ENCODE results near the gene NCOA3. TPM values are rescaled to one million over a fixed set of nuclear protein-coding genes. Genes with fewer than 3 reads are reported as not detected.
A peak's percentile ranks its signal among the peaks of the same experiment; 100 is the strongest.

Gene NCOA3
- total and polyA plus RNA-seq, 2 experiments from 2014 or later = 6.7 to 25.8 TPM

DNA sequence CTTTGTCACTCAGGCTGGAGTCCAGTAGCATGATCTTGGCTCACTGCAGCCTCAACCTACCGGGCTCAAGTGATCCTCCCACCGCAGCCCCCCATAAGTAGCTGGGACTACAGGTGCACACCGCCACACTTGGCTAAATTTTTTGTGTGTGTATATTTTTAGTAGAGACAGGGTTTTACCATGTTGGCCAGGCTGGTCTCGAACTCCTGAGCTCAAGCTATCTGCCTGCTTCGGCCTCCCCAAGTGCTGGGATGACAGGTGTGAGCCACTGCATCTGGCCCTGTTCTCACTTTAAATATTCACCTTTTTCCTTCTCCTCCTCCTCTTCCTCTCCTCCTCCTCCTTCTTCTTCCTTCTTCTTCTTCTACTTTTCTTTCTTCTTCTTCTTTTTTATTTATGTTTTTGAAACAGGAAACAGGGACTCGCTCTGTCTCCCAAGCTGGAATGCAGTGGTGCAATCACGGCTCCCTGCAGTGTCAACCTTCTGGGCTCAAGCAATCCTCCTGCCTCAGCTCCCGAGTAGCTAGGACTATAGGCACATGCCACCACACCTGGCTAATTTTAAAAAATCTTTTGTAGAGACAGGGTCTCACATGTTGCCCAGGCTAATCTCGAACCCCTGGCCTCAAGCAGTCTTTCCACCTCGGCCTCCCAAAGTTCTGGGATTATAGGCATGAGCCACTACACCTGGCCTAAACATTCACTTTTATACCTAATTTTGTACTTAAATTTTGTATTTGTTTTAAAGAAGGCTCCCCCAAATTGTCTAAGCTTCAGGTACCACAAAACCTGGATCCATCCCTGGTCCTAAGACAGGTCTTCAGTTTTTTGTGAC, 47.2 kb upstream of the NCOA3 start:
- Histone ChIP-seq H3K27ac (ENCODE audit: low read depth) (peak overlapping the region; percentile 4; the same call in 1 of the 2 replicates), H3K4me2 (no peak overlapping the region), H4K20me1 (replicated peaks; ENCODE audit: insufficient read depth) (no peaks in the 10 kb centered on the region), H3K79me2 (replicated peaks; ENCODE audit: insufficient read depth) (no peaks in the 10 kb centered on the region), H3K36me3 (ENCODE audit: insufficient read depth) (no peaks in the 10 kb centered on the region), H2AFZ (peak overlapping the region; percentile 64), H3K9me2 (ENCODE audit: insufficient read depth) (no peaks in the 10 kb centered on the region), H3K4me3 (no peak overlapping the region), H3F3A (replicated peaks; ENCODE audit: low read depth) (no peaks in the 10 kb centered on the region), H3K27me3 (ENCODE audit: insufficient read depth) (no peaks in the 10 kb centered on the region), H3K4me1 (ENCODE audit: insufficient read depth) (no peaks in the 10 kb centered on the region)
- Mint-ChIP-seq H3K27ac (no peak overlapping the region), H3K4me3 (no peak overlapping the region), H3K9me3 (no peaks in the 10 kb centered on the region), H3K27me3 (ENCODE audit: insufficient read depth, low read depth, poor library complexity) (no peaks in the 10 kb centered on the region), H3K36me3 (ENCODE audit: low read depth) (no peaks in the 10 kb centered on the region), H3K4me1 (no peaks in the 10 kb centered on the region)
- TF ChIP-seq, protein P1, sequence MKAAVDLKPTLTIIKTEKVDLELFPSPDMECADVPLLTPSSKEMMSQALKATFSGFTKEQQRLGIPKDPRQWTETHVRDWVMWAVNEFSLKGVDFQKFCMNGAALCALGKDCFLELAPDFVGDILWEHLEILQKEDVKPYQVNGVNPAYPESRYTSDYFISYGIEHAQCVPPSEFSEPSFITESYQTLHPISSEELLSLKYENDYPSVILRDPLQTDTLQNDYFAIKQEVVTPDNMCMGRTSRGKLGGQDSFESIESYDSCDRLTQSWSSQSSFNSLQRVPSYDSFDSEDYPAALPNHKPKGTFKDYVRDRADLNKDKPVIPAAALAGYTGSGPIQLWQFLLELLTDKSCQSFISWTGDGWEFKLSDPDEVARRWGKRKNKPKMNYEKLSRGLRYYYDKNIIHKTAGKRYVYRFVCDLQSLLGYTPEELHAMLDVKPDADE (IDR thresholded peaks at IDR 0.05) = no peak
- TF ChIP-seq, protein P2, sequence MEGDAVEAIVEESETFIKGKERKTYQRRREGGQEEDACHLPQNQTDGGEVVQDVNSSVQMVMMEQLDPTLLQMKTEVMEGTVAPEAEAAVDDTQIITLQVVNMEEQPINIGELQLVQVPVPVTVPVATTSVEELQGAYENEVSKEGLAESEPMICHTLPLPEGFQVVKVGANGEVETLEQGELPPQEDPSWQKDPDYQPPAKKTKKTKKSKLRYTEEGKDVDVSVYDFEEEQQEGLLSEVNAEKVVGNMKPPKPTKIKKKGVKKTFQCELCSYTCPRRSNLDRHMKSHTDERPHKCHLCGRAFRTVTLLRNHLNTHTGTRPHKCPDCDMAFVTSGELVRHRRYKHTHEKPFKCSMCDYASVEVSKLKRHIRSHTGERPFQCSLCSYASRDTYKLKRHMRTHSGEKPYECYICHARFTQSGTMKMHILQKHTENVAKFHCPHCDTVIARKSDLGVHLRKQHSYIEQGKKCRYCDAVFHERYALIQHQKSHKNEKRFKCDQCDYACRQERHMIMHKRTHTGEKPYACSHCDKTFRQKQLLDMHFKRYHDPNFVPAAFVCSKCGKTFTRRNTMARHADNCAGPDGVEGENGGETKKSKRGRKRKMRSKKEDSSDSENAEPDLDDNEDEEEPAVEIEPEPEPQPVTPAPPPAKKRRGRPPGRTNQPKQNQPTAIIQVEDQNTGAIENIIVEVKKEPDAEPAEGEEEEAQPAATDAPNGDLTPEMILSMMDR (conservative IDR thresholded peaks at IDR 0.05; ENCODE audit: low read depth in 2 of 2) = no peak
- no peak for DNase-seq (ENCODE audit: low spot score)
- no peak for ATAC-seq

DNA sequence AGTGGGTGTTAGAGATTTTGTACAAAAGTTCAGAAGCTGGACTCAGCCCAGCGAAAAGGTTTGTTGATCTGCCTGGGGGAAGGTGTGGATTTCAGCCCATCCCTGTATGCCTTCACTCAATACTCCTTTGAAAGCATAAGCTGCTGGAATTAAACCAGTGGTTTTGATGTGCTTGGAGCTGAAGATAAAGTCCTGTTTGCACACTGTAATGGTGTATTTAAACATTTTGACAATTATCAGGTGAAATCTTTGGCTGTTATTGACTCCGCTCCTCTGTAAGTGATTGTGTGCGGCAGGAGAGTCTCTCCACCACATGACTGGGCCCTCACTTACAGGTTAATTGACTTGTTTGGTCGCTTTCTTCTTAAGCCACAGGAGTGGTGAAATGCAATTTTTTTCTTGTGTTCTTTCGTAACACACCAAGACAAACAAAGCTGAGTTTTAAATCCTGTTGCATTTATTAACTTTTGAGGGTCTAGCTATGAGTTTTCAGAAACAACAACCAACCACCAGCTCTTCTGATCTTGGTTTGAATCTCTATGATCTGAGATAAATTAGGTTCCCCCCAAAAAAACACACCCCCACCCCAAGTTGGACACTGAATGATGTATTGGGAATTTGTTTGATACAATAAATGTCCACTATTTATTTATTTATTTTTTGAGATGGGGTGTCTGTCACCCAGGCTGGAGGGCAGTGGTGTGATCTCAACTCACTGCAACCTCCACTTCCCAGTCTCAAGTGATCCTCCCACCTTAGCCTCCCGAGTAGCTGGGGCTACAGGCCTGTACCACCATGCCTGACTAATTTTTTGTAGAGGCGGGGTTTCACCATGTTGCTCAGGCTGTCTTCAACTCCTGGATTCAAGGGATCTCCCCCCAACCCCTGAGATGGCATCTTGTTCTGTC, 46.3 kb upstream of the NCOA3 start:
- H3K4me3 ChIP-seq = no peak overlapping the region
- H3K4me2 ChIP-seq = no peak overlapping the region
- Mint-ChIP-seq H3K4me1 (peaks cover 3% of the 10 kb centered on the region; the same call in 1 of the 3 replicates), H3K9me3 (no peaks in the 10 kb centered on the region), H3K36me3 (ENCODE audit: low read depth) (no peaks in the 10 kb centered on the region), H3K4me3 (no peak overlapping the region), H3K27ac (no peak overlapping the region), H3K27me3 (ENCODE audit: insufficient read depth, low read depth, poor library complexity) (no peaks in the 10 kb centered on the region)
- H3K9me2 ChIP-seq (ENCODE audit: insufficient read depth) = no peaks in the 10 kb centered on the region
- no peaks in the 10 kb centered on the region for H3K4me1 ChIP-seq (ENCODE audit: insufficient read depth)
- no peak for TF ChIP-seq CREB1 (CRISPR knock-in tag; IDR thresholded peaks at IDR 0.05; ENCODE audit: low read depth)
- TF ChIP-seq, protein P3, sequence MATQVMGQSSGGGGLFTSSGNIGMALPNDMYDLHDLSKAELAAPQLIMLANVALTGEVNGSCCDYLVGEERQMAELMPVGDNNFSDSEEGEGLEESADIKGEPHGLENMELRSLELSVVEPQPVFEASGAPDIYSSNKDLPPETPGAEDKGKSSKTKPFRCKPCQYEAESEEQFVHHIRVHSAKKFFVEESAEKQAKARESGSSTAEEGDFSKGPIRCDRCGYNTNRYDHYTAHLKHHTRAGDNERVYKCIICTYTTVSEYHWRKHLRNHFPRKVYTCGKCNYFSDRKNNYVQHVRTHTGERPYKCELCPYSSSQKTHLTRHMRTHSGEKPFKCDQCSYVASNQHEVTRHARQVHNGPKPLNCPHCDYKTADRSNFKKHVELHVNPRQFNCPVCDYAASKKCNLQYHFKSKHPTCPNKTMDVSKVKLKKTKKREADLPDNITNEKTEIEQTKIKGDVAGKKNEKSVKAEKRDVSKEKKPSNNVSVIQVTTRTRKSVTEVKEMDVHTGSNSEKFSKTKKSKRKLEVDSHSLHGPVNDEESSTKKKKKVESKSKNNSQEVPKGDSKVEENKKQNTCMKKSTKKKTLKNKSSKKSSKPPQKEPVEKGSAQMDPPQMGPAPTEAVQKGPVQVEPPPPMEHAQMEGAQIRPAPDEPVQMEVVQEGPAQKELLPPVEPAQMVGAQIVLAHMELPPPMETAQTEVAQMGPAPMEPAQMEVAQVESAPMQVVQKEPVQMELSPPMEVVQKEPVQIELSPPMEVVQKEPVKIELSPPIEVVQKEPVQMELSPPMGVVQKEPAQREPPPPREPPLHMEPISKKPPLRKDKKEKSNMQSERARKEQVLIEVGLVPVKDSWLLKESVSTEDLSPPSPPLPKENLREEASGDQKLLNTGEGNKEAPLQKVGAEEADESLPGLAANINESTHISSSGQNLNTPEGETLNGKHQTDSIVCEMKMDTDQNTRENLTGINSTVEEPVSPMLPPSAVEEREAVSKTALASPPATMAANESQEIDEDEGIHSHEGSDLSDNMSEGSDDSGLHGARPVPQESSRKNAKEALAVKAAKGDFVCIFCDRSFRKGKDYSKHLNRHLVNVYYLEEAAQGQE (IDR thresholded peaks at IDR 0.05; ENCODE audit: unreplicated experiment) = no peak
- ATAC-seq = no peak
- H3K36me3 ChIP-seq (ENCODE audit: insufficient read depth) = no peaks in the 10 kb centered on the region
- H2AFZ ChIP-seq = peak overlapping the region; percentile 64
- H3F3A ChIP-seq (replicated peaks; ENCODE audit: low read depth) = no peaks in the 10 kb centered on the region
- H3K27me3 ChIP-seq (ENCODE audit: insufficient read depth) = no peaks in the 10 kb centered on the region
- no peaks in the 10 kb centered on the region for H4K20me1 ChIP-seq (replicated peaks; ENCODE audit: insufficient read depth)
- no peaks in the 10 kb centered on the region for H3K79me2 ChIP-seq (replicated peaks; ENCODE audit: insufficient read depth)
- H3K27ac ChIP-seq (ENCODE audit: low read depth) = peak overlapping the region; percentile 4; the same call in 1 of the 2 replicates
- no peak for DNase-seq (ENCODE audit: low spot score)

Measured in GM23338 (cell line).